Tongue (tissue), 2 donors: ENCODE data around the gene FAM117B. TPM values are rescaled to one million over a fixed set of nuclear protein-coding genes. Genes with fewer than 3 reads are reported as not detected.
"Not testable (repeated sequence)": the region's sequence is repeated elsewhere in the genome, so short reads cannot be mapped to it uniquely, and the experiment has no call there.

Source experiments
- DNase-seq: peaks from one replicate; pipeline ENCODE4 v3.0.0-alpha.2; 2015
- total RNA-seq: library from RNA; depleted of rRNA; stranded (reverse); fragments of >200 nt; gene quantifications from one replicate; pipeline ENCODE4 v1.2.3, GENCODE V29; 2014

FAM117B gene
- total RNA-seq, 1 donor from 2014 or later = 8.1 TPM

DNA sequence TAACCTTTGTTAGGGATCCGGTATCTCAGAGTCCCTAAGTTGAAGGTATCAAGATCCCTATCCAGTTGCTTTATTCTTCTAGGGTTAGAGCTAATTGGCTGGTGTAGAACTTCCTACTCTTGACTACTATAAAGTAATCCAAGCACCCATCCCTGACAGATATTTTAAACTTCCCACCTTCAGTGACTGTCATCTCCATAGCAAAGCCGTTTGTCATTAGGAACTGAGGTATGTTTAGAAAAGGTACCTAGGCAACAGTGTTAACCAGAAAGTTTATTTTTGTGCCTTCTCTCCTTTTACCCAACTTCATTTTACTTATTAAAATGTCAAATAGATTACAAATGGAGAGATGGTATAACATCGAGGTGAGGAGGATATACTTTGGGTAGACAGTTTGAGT lies 4.5 kb downstream of the FAM117B start:
- no peak for DNase-seq

DNA sequence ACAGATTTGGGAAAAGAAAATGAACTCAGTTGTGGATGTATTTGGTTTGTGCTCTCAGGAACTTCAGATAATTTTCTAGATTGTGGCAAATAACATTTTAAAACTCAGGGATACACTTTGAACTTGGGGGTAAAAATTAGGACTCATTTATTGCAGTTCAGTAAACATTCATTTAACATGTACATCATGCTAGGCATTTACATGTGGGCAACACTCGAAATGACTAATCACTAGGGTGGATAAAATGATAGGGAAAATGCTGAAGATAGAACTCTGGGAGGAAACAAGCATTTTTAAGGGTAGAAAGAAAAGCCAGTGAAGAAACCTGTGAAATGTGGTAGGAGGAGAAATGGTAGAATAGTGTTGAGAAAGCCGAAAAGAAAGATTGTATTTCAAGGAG lies 7.8 kb downstream of the FAM117B start:
- no peak for DNase-seq

DNA sequence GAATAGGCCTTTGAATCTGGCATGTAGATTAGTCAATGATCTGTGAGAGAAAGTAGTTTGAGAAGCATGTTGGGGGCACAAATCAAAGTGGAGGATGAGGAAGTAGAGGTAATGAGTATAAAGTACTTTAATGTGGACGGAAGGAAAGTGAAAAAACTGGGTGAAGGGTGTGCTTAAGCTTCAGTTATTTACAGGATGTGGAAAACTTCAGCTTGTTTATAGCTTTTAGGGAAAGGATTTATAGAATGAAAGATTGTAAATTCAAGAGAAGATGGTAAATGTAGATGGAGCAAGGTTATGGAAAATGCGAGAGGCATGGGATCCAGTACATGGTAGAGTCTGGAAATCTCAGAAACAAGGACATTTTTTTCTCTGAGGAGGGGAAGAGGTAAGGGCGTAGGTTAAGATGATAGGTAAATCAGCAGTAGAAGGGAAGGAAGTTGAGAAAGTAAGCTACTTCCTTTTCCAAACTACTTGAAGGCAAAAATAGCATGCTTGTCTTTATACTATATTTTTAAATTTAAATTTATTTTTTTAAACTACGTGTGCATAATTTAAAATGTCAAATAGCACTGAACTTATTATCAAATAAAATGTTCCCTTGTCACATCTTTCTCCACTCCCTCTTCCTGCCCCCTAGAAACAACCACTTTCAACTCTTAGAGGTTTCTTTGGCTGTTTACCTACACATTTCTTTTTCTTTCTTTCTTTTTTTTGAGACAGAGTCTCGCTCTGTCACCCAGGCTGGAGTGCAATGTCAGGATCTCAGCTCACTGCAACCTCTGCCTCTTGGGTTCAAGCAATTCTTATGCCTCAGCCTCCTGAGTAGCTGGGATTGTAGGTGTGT lies 8.5 kb downstream of the FAM117B start:
- no peak for DNase-seq

DNA sequence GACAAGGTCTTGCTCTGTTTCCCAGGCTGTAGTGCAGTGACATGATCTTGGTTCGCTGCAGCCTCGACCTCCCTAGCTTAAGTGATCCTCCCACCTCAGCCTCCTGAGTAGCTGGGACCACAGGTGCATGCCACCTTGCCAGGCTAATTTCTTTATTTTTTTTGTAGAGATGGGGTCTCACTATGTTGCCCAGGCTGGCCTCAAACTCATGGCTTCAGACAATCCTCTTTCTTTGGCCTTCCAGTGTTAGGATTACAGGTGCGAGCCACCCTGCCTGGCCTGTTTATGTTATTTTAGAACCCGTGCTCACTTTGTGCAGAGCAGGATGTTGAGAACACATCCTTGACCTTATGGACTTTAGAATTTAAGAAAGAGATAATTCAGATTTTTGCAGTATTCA lies 17.4 kb downstream of the FAM117B start:
- DNase-seq = no peak

DNA sequence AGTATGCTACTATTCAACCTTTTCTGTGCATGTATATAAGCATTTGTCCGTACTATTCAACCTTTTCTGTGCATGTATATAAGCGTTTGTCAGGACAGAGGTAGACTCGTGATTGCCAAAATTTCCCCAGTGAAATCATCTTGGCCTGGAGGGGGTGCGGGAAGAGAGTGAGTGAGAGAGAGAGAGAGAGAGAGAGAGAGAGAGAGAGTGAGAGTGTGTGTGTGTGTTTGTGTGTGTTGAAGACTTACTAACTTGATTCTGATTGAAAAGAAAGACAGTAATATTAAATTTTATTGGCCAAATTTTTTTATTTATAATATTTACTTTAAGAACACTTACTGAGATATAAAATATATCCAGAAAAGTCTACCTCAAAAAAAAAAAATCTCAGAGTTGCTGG lies 19.1 kb downstream of the FAM117B start:
- no peak for DNase-seq

DNA sequence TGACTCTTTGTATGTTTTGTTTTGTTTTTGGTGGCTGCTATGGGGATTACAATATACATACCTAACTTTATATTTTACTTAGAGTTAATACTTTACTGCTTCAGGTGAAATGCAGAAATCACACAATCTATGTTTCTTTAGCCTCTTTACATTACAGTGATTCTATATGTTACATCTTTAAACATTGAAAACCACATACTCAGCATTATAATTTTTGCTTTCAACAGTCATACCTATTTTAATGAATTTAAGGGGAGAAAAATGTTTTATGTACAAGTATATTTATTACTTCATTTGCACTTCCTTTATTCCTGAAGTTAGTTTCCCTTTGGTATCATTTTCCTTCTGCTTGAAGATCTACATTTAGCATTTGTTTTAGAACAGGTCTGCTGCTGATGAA lies 23.1 kb downstream of the FAM117B start:
- no peak for DNase-seq

DNA sequence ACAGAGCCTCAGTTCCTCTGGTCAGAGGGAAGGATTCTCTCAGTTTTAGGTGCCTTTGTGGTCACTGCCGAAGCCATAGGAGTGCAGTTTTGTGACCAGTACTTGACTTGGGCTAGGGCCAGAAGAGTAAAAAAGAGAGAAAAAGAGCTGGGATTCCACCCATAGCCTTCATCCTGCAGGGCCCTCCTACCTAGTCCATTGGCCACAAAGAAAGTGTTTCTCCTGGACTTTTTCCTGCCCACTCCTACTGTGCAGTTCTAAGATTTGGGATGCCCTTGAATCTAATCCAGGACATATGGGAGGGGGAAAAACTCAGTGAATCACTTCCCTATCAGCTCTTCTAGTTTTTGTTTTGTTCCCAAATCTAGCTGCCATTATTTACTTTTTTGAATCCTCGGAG lies 26.0 kb downstream of the FAM117B start:
- DNase-seq = no peak

DNA sequence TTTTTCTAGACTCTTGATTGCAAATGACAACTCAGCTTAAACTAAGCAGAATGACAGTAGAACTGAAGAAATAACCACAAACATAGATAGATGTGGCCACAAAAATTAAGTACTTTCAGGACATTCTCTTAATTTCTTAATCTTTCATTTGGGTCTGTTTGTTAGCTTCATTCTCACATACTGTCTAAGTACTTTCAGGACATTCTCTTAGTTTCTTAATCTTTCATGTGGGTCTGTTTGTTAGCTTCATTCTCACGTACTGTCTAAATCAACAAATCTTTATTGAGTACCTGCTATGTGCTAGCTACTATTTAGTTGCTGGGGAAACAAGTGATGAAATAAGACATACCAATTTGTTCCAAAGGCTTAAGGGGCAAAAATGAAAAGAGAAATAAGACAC lies 35.1 kb downstream of the FAM117B start:
- no peak for DNase-seq

DNA sequence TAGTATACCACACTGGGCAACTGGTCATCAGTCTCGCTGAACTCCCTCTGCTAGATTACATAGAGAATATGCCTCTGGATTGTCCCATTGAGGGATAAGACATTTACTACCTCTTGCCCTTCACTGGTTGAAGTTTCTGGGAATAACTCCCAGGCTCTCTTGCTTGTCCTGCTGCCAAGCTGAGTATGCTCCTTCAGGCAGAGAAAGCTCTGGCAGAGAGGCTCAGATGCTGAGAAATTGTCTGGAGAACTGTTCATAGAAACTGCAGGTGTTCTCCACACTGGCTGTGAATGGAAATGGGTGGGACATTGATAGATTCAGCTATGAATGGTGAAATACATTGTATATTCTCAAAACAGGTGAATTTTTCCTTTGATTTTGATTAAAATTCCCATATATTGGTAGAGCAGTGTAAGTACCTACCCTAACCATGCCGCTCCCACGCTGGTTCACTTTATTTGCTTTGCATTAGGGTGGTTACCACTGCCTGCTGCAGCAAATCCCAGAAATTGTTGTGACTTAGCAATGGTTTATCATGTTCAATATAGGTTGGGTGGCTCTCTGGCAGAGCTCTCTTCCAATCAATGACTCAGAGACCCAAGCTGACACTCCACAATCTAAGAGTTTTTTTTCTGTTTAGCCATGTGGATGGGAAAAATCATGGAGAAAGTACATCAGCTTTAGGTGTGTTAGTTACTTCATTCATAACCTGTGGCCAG lies 36.7 kb downstream of the FAM117B start:
- DNase-seq = peak; percentile 52

DNA sequence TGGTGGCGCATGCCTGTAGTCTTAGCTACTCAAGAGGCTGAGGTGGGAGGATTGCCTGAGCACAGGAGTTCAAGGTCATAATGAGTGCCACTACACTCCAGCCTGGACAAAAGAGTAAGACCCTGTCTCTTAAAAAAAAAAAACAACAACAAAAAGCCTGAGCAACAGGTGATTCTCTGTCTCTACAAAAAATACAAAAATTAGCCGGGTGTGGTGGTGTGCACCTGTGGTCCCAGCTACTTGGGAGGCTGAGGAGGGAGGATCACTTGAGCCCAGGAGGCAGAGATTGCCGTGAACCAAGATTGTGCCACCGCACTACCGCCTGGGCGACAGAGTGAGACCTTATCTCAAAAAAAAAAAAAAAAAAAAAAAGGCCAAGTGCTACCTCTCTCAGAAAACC lies 40.3 kb downstream of the FAM117B start:
- not testable (repeated sequence) for DNase-seq

DNA sequence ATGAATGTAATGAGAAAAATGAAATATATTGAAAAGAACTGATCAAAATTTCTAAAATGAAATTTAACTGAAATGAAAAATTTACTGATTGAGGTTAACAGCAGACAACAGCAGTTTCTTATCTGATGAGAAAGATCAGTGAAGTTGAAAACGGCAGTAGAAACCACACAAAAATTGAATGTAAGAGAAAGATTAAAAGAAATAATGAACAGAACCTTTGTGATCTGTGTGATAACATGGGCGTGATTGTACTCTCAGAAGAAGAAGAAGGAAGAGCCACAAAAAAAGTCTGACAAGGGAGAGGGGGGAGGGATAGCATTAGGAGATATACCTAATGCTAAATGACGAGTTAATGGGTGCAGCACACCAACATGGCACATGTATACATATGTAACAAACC lies 45.2 kb downstream of the FAM117B start:
- DNase-seq = no peak

DNA sequence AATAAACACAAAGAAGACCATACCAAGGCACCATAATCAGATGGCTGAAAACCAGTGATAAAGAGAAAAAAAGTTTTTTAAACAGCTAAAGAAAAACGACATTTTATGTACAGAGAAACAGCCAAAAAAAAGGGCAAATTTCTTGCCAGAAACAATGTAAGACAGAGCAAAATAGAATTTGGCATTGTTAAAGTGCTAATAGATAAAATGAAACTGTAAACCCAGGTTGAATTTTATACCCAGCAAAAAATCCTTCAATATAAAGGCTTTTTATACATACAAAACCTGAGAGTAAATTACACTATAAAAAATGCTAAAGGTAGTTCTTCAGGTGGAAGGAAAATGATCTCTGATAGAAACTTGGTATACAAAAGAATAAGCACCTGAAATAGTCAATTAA lies 45.7 kb downstream of the FAM117B start:
- DNase-seq = no peak

DNA sequence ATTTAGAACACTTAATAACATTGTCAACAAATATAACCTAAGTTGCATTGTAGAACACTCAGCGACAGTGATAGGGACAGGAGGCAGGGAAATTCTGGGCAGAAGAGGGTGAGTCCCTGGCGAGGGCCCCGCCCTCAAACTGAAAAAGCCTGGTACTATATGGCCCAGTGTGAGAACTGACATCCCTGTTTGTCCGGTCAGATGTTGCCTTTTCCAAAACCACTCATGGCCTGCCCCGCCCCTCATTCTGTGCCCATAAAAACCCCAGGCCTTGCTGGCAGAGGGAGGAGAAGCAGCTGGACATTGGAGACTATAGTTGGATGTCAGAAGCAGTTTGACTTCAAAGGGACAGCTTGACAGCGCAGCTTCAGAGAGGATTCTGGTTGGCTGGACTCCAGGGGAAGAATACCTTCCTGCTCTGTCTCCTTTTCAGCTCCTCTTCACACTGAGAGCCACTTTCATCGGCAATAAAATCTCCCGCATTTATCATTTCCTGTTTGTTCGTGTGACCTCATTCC lies 47.0 kb downstream of the FAM117B start:
- no peak for DNase-seq

DNA sequence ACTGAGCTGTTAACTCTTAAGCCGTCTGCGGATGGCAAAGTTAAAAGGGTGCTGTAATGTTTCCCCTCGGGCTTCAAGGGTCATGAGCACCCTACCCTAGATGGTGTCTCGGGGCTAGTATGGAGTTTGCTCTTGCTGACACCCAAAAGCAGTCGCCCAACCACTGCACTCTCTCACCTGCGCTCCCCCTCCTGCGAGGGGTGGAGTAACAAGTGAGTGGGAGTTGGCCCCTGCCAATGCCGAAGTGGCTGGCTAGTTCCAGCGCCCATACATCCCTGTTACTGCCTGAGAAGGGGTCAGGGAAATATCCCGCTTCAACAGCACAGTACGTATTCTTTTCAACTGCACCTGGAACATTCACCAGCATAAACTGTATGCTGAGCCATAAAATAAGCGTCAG lies 47.5 kb downstream of the FAM117B start:
- DNase-seq = no peak

DNA sequence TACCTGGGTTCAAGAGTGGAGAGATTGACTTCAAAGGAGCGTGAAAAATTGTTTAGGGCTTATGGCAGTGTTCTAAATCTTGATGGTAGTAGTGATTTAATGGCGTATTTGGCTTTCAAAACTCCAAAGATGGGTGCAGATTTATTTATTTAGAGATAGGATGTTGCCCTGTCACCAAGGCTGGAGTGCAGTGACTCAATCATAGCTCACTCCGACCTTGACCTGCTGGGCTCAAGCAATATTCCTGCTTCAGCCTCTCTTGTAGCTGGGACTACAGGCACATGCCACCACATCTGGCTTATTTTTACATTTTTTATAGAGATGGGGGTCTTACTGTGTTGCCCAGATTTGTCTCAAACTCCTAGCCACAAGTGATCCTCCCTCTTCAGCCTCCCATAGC lies 52.5 kb downstream of the FAM117B start:
- DNase-seq = no peak

DNA sequence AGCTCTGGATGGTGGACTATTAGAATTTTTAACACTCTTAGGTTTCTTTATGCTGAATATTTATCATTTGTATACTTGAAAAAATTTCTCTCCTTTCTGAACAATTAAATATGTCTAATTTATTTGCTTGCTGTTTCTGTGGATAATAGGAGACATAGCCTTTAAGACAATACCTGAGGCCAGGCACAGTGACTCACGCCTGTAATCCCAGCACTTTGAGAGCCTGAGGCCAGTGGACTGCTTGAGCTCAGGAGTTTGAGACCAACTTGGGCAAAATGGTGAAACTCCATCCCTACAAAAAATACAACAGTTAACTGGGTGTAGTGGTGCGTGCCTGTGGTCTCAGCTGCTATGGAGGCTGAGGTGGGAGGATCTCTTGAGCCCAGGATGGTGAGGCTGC lies 54.7 kb downstream of the FAM117B start:
- DNase-seq = no peak

DNA sequence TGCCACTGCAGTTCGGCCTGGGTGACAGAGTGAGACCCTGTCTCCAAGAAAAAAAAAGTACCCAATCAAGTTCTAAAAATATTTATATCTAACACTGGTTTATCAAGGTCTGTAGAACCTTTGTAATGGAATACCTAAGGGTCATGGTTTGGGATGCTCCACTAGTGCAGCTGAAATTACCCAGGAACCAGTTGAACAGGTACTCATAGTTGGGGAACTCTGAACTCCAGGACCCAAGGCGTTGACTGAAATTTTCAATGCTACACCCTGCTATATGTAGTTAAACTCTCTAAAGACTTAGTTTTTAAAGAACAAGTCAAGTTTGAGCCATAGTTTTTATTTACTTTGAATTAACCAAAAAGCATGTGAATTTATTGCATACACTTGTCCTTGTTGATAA lies 55.1 kb downstream of the FAM117B start:
- no peak for DNase-seq

DNA sequence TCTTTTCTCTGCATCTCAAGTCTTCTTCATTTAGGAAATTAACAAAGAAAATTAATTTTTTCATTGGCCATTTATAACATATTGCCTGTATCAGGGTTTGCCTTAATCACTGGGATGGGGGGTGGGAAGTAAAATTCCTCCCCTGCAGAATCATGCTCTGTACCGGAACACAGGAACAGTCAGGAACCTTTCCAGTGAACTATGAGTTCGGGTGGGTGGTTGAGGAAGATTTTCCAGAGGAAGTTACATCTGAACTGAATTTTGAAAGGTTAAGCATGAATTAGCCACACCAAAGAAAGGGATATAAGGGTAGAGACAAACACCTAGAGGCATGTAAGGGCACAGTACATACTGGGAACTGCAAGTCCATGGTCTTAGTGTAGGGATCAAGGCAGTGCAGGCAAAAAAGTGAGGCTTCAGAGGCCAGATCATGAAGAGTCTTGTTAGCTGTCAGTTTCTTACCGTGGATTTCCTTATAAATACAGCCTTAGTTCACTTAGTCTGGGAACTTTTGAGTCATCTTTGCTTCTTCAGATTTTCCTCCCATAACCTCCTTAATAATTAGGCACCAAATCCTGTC lies 55.6 kb downstream of the FAM117B start:
- DNase-seq = no peak

DNA sequence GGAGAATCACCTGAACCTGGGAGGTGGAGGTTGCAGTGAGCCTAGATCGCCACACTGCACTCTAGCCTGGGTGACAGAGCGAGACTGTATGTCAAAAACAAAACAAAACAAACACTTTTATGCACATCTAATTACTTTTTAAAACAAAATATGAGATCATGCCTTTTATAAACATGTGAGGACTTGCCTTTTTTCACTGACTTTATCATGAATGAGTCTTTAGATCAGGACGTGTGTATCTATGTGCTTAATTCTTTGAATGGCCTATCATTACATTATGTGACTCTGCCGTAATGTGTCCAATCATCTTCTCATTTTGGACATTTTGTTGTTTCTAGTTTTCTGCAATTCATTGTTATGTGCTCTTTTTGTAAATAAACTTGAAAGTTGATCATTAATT lies 58.7 kb downstream of the FAM117B start:
- no peak for DNase-seq

DNA sequence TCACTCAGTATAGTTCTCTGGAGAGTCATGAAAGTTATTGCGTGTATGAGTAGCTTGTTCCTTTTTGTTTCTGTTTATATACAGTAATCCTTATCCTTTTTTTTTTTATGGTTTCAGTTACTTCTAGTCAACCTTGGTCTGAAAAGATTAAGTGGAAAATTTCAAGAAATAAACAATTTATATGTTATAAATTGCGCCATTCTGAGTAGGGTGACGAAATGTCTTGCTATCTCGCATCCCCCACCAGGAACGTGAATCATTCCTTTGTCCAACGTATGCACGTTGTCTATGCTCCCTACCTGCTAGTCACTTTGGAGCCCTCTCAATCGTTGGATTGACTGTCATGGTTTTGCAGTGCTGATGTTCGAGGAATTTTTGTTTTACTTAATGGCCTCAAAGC lies 60.4 kb downstream of the FAM117B start:
- DNase-seq = no peak

DNA sequence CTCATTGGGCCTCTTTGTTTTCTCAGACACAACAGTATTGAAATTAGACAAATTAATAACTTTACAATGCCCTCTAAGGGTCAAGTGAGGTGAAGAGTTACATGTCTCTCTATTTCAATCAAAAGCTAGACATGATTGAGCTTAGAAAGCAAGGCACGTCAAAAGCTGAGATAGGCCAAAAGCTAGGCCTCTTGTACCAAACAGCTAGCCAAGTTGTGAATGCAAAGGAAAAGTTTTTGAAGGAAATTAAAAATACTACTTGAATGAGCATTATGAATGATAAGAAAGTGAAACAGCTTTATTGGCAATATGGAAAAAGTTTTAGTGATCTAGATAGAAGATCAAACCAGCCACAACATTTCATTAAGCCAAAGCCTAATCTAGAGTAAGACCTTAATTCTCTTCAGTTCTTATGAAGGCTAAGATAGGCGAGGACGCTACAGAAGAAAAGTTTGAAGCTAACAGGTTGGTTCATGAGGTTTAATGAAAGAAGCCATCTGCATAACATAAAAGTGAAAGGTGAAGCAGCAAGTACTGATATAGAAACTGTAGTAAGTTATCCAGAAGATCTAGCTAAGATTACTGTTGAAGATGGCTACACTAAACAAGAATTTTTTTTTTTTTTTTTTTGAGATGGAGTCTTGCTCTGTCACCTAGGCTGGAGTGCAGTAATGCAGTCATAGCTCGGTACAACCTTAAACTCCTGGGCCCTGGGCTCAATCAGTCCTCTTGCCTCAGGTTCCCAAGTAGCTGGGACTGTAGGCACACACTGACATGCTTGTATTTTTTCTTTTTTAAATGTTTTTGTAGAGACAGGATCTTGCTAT lies 65.5 kb downstream of the FAM117B start:
- no peak for DNase-seq

DNA sequence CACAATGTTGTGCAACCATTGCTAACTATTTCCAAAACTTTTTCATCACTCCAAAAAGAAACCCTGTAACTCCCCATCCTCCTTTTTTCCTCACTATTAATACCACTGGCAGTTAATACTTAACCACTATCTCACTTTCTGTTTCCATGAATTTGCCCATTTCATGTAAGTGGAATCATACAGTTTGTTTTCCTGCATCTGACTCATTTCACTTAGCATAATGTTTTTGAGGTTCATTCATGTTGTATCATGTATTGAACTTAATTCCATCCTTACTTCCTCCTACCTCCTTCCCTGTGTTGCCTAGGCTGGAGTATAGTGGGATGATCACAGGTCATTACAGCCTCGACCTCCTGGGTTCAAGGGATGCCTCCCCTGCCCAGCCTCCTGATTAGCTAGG lies 68.3 kb downstream of the FAM117B start:
- no peak for DNase-seq
